H1 (cell line): Measurements from ENCODE around the gene SLC8A3.

Experiments used
- BCL11A ChIP-seq, 2 experiments: IDR thresholded peaks; one replicate each; pipeline ENCODE4 v1.6.1; 2011; ENCODE audit warnings: low read depth in 2 of 2, low read length in 2 of 2, mild to moderate bottlenecking in 2 of 2
- CHD2 ChIP-seq: IDR thresholded peaks from 2 replicates; pipeline ENCODE4 v1.6.1; 2012; ENCODE audit warnings: low read length, improper control_type of control experiment
- GTF2F1 ChIP-seq: IDR thresholded peaks from 2 replicates; pipeline ENCODE4 v1.6.1; 2012; ENCODE audit warnings: low read depth, low read length, improper control_type of control experiment, borderline replicate concordance
- POLR2A ChIP-seq, 2 experiments: IDR thresholded peaks; 1 replicate in 1 of 2; 2 replicates in 1 of 2; pipeline ENCODE4 v1.6.1; 2011; ENCODE audit warnings: low read depth in 2 of 2, low read length in 2 of 2, mild to moderate bottlenecking in 2 of 2; ENCODE audit errors: control extremely low read depth in 1 of 2
- SRF ChIP-seq: IDR thresholded peaks from 2 replicates; pipeline ENCODE4 v1.6.1; 2011; ENCODE audit warnings: mild to moderate bottlenecking, low read depth, low read length, moderate library complexity
- YY1 ChIP-seq: IDR thresholded peaks from 2 replicates; pipeline ENCODE4 v1.6.1; 2011; ENCODE audit warnings: low read depth, mild to moderate bottlenecking, low read length
- TF ChIP-seq, protein P1 (sequence below): IDR thresholded peaks from 2 replicates; pipeline ENCODE4 v1.6.1; 2012; ENCODE audit warnings: low read length, inconsistent platforms

DNA sequence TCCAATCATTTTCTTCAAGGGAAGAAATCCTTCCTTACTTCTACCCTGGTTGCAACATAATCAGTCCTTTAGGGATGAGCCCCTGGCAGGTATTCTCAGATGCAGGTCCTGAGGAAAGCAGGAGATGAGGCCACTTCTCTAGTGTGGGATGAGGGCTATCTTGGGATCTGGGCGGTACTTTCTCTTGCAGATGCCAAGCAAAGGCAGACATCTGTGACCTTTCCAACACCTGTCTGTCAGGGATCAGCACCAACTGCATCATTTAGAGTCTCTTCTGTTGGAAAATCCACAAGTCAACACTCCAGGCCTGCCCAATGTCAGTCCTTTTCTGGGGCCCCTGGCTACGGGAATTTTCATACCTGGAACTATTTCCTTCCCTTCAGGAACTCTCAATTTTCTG is 129.2 kb downstream of the SLC8A3 start:
- no peak for TF ChIP-seq GTF2F1
- no peak for TF ChIP-seq BCL11A (IDR thresholded peaks at IDR 0.05; ENCODE audit: low read depth in 2 of 2, low read length in 2 of 2)
- TF ChIP-seq POLR2A (IDR thresholded peaks at IDR 0.05; ENCODE audit: control extremely low read depth in 1 of 2, low read depth in 2 of 2, low read length in 2 of 2) = no peak
- no peak for TF ChIP-seq YY1
- no peak for TF ChIP-seq SRF
- TF ChIP-seq, protein P1, sequence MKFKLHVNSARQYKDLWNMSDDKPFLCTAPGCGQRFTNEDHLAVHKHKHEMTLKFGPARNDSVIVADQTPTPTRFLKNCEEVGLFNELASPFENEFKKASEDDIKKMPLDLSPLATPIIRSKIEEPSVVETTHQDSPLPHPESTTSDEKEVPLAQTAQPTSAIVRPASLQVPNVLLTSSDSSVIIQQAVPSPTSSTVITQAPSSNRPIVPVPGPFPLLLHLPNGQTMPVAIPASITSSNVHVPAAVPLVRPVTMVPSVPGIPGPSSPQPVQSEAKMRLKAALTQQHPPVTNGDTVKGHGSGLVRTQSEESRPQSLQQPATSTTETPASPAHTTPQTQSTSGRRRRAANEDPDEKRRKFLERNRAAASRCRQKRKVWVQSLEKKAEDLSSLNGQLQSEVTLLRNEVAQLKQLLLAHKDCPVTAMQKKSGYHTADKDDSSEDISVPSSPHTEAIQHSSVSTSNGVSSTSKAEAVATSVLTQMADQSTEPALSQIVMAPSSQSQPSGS = no peak
- TF ChIP-seq CHD2 = no peak
